H1 (cell line): ENCODE data around the gene UBL5. TPM values are rescaled to one million over a fixed set of nuclear protein-coding genes. Genes with fewer than 3 reads are reported as not detected.

Experiments used
- CTCF ChIA-PET: fragments of 300-600 bp; sonication (Branson Sonifier 250); formaldehyde crosslinking; loops from one replicate; lab custom pipeline; 2021; ENCODE audit not compliant: partially characterized antibody; lab: Charles Lee
- POLR2A ChIA-PET: fragments of 300-600 bp; sonication (Branson Sonifier 250); formaldehyde crosslinking; loops from one replicate; lab custom pipeline; 2021; ENCODE audit warnings: inconsistent platforms; ENCODE audit not compliant: partially characterized antibody; lab: Charles Lee
- DNase-seq, 2 experiments: peaks; one replicate each; pipeline versions ENCODE4 v3.0.0 to v3.0.0-alpha.2; 2010 to 2022; ENCODE audit warnings: low spot score in 2 of 2, low read depth in 1 of 2, mixed read lengths in 1 of 2
- FAIRE-seq: peaks from 2 replicates; lab custom pipeline; 2011; peaks lifted over from hg19 to GRCh38; lab: Jason Lieb, UNC
- H2AFZ ChIP-seq: 2 replicates; pipeline ENCODE4 v1.8.1; 2012; ENCODE audit warnings: low read length, inconsistent platforms
- H2AK5ac ChIP-seq: 2 replicates; pipeline ENCODE4 v1.6.1; 2013; ENCODE audit warnings: low read depth, low read length
- H2BK120ac ChIP-seq: replicated peaks from 2 replicates; pipeline ENCODE3; 2013; ENCODE audit warnings: low read depth, low read length, inconsistent platforms
- H2BK12ac ChIP-seq: 2 replicates; pipeline ENCODE4 v1.6.1; 2013; ENCODE audit warnings: low read depth, low read length
- H2BK15ac ChIP-seq: 2 replicates; pipeline ENCODE4 v1.6.1; 2013; ENCODE audit warnings: low read length
- H2BK20ac ChIP-seq: 2 replicates; pipeline ENCODE4 v1.6.1; 2013; ENCODE audit warnings: low read length
- H2BK5ac ChIP-seq: 2 replicates; pipeline ENCODE4 v1.6.1; 2013; ENCODE audit warnings: low read depth, low read length
- H3K14ac ChIP-seq: 2 replicates; pipeline ENCODE4 v1.6.1; 2013; ENCODE audit warnings: inconsistent platforms; ENCODE audit not compliant: insufficient read length
- H3K18ac ChIP-seq: 2 replicates; pipeline ENCODE4 v1.6.1; 2013; ENCODE audit warnings: low read length; ENCODE audit errors: extremely low read depth
- H3K23ac ChIP-seq: 2 replicates; pipeline ENCODE4 v1.6.1; 2013; ENCODE audit warnings: inconsistent platforms; ENCODE audit not compliant: insufficient read length
- H3K23me2 ChIP-seq: 2 replicates; pipeline ENCODE4 v1.6.1; 2013; ENCODE audit warnings: low read depth, low read length
- H3K27ac ChIP-seq: 2 replicates; pipeline ENCODE4 v1.6.1; 2011; ENCODE audit warnings: low read depth, low read length, inconsistent platforms
- H3K27me3 ChIP-seq, 4 experiments: replicated peaks in 1 of 4; 1 replicate in 1 of 4; 2 replicates in 3 of 4; pipeline versions ENCODE4 v1.6.1 to v1.8.1; 2011 to 2013; ENCODE audit warnings: low read length in 3 of 4, mild to moderate bottlenecking in 3 of 4, inconsistent platforms in 2 of 4, mixed read lengths in 2 of 4, moderate library complexity in 1 of 4; ENCODE audit not compliant: control insufficient read depth in 3 of 4, insufficient read depth in 3 of 4; ENCODE audit errors: extremely low read depth in 1 of 4
- H3K36me3 ChIP-seq, 4 experiments: 2 replicates each; pipeline versions ENCODE4 v1.6.1 to v1.8.1; 2011 to 2013; ENCODE audit warnings: mild to moderate bottlenecking in 4 of 4, low read length in 3 of 4, moderate library complexity in 2 of 4, control low read depth in 1 of 4, inconsistent platforms in 1 of 4; ENCODE audit not compliant: insufficient read depth in 4 of 4, control insufficient read depth in 2 of 4
- H3K4ac ChIP-seq: replicated peaks from 2 replicates; pipeline ENCODE3; 2013; ENCODE audit warnings: low read length, low read depth, mixed read lengths, inconsistent platforms; ENCODE audit not compliant: insufficient read length
- H3K4me1 ChIP-seq, 4 experiments: replicated peaks in 1 of 4; 1 replicate in 1 of 4; 2 replicates in 3 of 4; pipeline versions ENCODE4 v1.6.1 to v1.8.1; 2011 to 2013; ENCODE audit warnings: low read length in 3 of 4, inconsistent platforms in 2 of 4, mixed read lengths in 1 of 4; ENCODE audit not compliant: insufficient read depth in 4 of 4, control insufficient read depth in 3 of 4
- H3K4me2 ChIP-seq, 2 experiments: 2 replicates each; pipeline versions ENCODE4 v1.6.1 to v1.8.1; 2011 to 2013; ENCODE audit warnings: low read depth in 2 of 2, low read length in 2 of 2, control low read depth in 1 of 2, inconsistent platforms in 1 of 2, mild to moderate bottlenecking in 1 of 2; ENCODE audit not compliant: insufficient read depth in 1 of 2
- H3K4me3 ChIP-seq, 4 experiments: fragments of 200-600, 300-600 bp in 1 of 4; sonication (generic), shearing (Covaris generic), sonication (Bioruptor Twin) in 1 of 4; 2 replicates each; pipeline versions ENCODE4 v1.5.1 to v1.8.1; 2011 to 2016; ENCODE audit warnings: low read length in 4 of 4, low read depth in 3 of 4, control low read depth in 2 of 4, inconsistent platforms in 2 of 4, mild to moderate bottlenecking in 2 of 4, mixed read lengths in 1 of 4, moderate library complexity in 1 of 4; ENCODE audit not compliant: insufficient read depth in 2 of 4; ENCODE audit errors: extremely low read depth in 1 of 4
- H3K56ac ChIP-seq: replicated peaks from 2 replicates; pipeline ENCODE3; 2013; ENCODE audit warnings: low read depth, mild to moderate bottlenecking, mixed read lengths, low read length, inconsistent platforms; ENCODE audit not compliant: insufficient read length
- H3K79me1 ChIP-seq: 2 replicates; pipeline ENCODE4 v1.6.1; 2013; ENCODE audit warnings: low read depth, low read length, control low read depth
- H3K79me2 ChIP-seq, 2 experiments: 2 replicates each; pipeline versions ENCODE4 v1.6.1 to v1.8.1; 2012 to 2013; ENCODE audit warnings: low read length in 2 of 2, mild to moderate bottlenecking in 2 of 2, inconsistent platforms in 1 of 2; ENCODE audit not compliant: insufficient read depth in 2 of 2, control insufficient read depth in 1 of 2
- H3K9ac ChIP-seq, 4 experiments: replicated peaks in 1 of 4; 1 replicate in 1 of 4; 2 replicates in 3 of 4; pipeline versions ENCODE4 v1.6.1 to v1.8.1; 2011 to 2013; ENCODE audit warnings: low read depth in 3 of 4, low read length in 3 of 4, control low read depth in 2 of 4, mild to moderate bottlenecking in 2 of 4, moderate library complexity in 2 of 4, inconsistent platforms in 1 of 4; ENCODE audit errors: extremely low read depth in 1 of 4
- H3K9me3 ChIP-seq, 2 experiments: 2 replicates each; pipeline versions ENCODE4 v1.6.1 to v1.8.1; 2012 to 2013; ENCODE audit warnings: mild to moderate bottlenecking in 2 of 2, moderate library complexity in 2 of 2, control low read depth in 1 of 2, inconsistent platforms in 1 of 2, low read depth in 1 of 2, low read length in 1 of 2, mixed read lengths in 1 of 2; ENCODE audit not compliant: insufficient read depth in 2 of 2
- H4K20me1 ChIP-seq, 2 experiments: replicated peaks in 1 of 2; 2 replicates each; pipeline versions ENCODE3 to v1.8.1; 2011 to 2013; ENCODE audit warnings: inconsistent platforms in 2 of 2, low read length in 2 of 2, mild to moderate bottlenecking in 1 of 2; ENCODE audit not compliant: insufficient read depth in 2 of 2, control insufficient read depth in 1 of 2
- H4K5ac ChIP-seq: 2 replicates; pipeline ENCODE4 v1.6.1; 2013; ENCODE audit warnings: low read length, low read depth, mixed read lengths, inconsistent platforms; ENCODE audit not compliant: insufficient read length
- H4K8ac ChIP-seq: 2 replicates; pipeline ENCODE4 v1.8.0; 2013; ENCODE audit warnings: mild to moderate bottlenecking, moderate library complexity, low read length, inconsistent platforms; ENCODE audit not compliant: insufficient read depth; ENCODE audit errors: extremely low read depth
- H4K91ac ChIP-seq: replicated peaks from 2 replicates; pipeline ENCODE3; 2013; ENCODE audit warnings: low read length, mixed read lengths, inconsistent platforms; ENCODE audit not compliant: insufficient read length
- ASH2L ChIP-seq: fragments of 200-600, 300-600 bp; sonication (generic); IDR thresholded peaks from one replicate; pipeline ENCODE4 v1.7.1; 2017; ENCODE audit warnings: low read length
- BCL11A ChIP-seq, 2 experiments: IDR thresholded peaks; one replicate each; pipeline ENCODE4 v1.6.1; 2011; ENCODE audit warnings: low read depth in 2 of 2, low read length in 2 of 2, mild to moderate bottlenecking in 2 of 2
- CREB1 ChIP-seq: IDR thresholded peaks from 2 replicates; pipeline ENCODE4 v1.6.1; 2012; ENCODE audit warnings: inconsistent platforms
- EP300 ChIP-seq, 2 experiments: IDR thresholded peaks; 1 replicate in 1 of 2; 2 replicates in 1 of 2; pipeline ENCODE4 v1.6.1; 2011 to 2012; ENCODE audit warnings: low read depth in 2 of 2, low read length in 2 of 2, mild to moderate bottlenecking in 2 of 2, borderline replicate concordance in 1 of 2, inconsistent platforms in 1 of 2, moderate library complexity in 1 of 2
- GTF2F1 ChIP-seq: IDR thresholded peaks from 2 replicates; pipeline ENCODE4 v1.6.1; 2012; ENCODE audit warnings: low read depth, low read length, improper control_type of control experiment, borderline replicate concordance
- KDM4A ChIP-seq: IDR thresholded peaks from one replicate; pipeline ENCODE4 v1.7.1; 2012; ENCODE audit warnings: low read depth, mild to moderate bottlenecking, moderate library complexity, low read length, inconsistent platforms; ENCODE audit not compliant: severe bottlenecking
- POLR2AphosphoS5 ChIP-seq: IDR thresholded peaks from 2 replicates; pipeline ENCODE4 v1.6.1; 2011; ENCODE audit warnings: low read depth, low read length
- POU5F1 ChIP-seq: IDR thresholded peaks from 2 replicates; pipeline ENCODE4 v1.6.1; 2011; ENCODE audit warnings: low read depth, mild to moderate bottlenecking, low read length, moderate library complexity
- RBBP5 ChIP-seq: IDR thresholded peaks from 2 replicates; pipeline ENCODE4 v1.7.1; 2012; ENCODE audit warnings: low read depth, mild to moderate bottlenecking, inconsistent platforms, low read length, moderate library complexity, borderline replicate concordance
- SIRT6 ChIP-seq: IDR thresholded peaks from one replicate; pipeline ENCODE4 v1.7.1; 2012; ENCODE audit warnings: low read length, inconsistent platforms
- SP4 ChIP-seq: IDR thresholded peaks from 2 replicates; pipeline ENCODE4 v1.6.1; 2012; ENCODE audit warnings: low read length, inconsistent platforms
- SUZ12 ChIP-seq: fragments of 200-600 bp; sonication (generic); IDR thresholded peaks from 2 replicates; pipeline ENCODE4 v1.6.1; 2012; ENCODE audit warnings: mild to moderate bottlenecking, inconsistent platforms, low read length, moderate library complexity, mixed read lengths
- YY1 ChIP-seq: IDR thresholded peaks from 2 replicates; pipeline ENCODE4 v1.6.1; 2011; ENCODE audit warnings: low read depth, mild to moderate bottlenecking, low read length
- WGBS, 2 experiments: shearing (Covaris generic) in 1 of 2; methylation state at CpG; one replicate each; pipeline versions ENCODE4 v1.1.6 to v1.1.7; 2013 to 2015; ENCODE audit warnings: low lambda C conversion rate in 2 of 2, mixed read lengths in 2 of 2, inconsistent platforms in 1 of 2, low coverage in 1 of 2, missing lambda C conversion rate in 1 of 2; ENCODE audit not compliant: insufficient replicate concordance in 2 of 2, insufficient coverage in 1 of 2, insufficient read length in 1 of 2; ENCODE audit errors: extremely low coverage in 1 of 2, missing lambda C conversion rate in 1 of 2; 5-methylcytosine and 5-hydroxymethylcytosine counted together
- polyA plus RNA-seq, 7 experiments: library from polyadenylated mRNA; depleted of rRNA in 3 of 7; stranded (reverse) in 5 of 7; unstranded in 2 of 7; fragments of >200 nt in 5 of 7; fragments of 200-250 nt in 2 of 7; gene quantifications; 1 replicate in 5 of 7; 2 replicates in 1 of 7; 4 replicates in 1 of 7; pipeline versions ENCODE4 v1.2.1 to v1.2.3, GENCODE V29; 2011 to 2013; ENCODE audit warnings: missing spikeins in 2 of 7, mixed read lengths in 2 of 7
- total RNA-seq: library from RNA; stranded (reverse); fragmentation: NEBNext Ultra II Directional; extraction: Animal tissue kit (Norgen Biotek cat#: 25700); gene quantifications from 2 replicates; pipeline ENCODE4 v1.2.1, GENCODE V29; 2021
- TF ChIP-seq, protein P1 (sequence below): IDR thresholded peaks from 2 replicates; pipeline ENCODE4 v1.6.1; 2012; ENCODE audit warnings: inconsistent platforms

Gene UBL5
- total and polyA plus RNA-seq, 2 of the 8 experiments (the other 6 are each of a cell fraction or from before 2014, with no cell fraction given) = 416 to 1,209 TPM

- Histone ChIP-seq H2BK5ac (no peak overlapping the region), H3K14ac (no peak overlapping the region), H3K56ac (no peak overlapping the region), H3K18ac (no peak overlapping the region), H3K23ac (no peak overlapping the region), H2BK20ac (no peak overlapping the region), H3K27me3 (no peaks in the 10 kb centered on the region), H3K79me1 (no peaks in the 10 kb centered on the region; the same call in 1 of the 2 replicates), H4K8ac (no peak overlapping the region), H2AFZ (no peak overlapping the region), H3K9ac (no peak overlapping the region), H2AK5ac (no peak overlapping the region), H2BK12ac (no peak overlapping the region), H2BK120ac (no peak overlapping the region), H3K9me3 (no peaks in the 10 kb centered on the region), H3K27ac (no peak overlapping the region), H3K79me2 (no peaks in the 10 kb centered on the region), H3K4ac (no peak overlapping the region), H4K20me1 (peaks cover 0 to 3% of the 10 kb centered on the region in 2 experiments), H3K4me3 (no peak overlapping the region), H3K36me3 (no peaks in the 10 kb centered on the region), H2BK15ac (no peak overlapping the region), H3K23me2 (peaks cover 2% of the 10 kb centered on the region; the same call in 1 of the 2 replicates), H3K4me1 (no peaks in the 10 kb centered on the region; a peak in 1 of 7 replicates), H4K5ac (no peak overlapping the region), H3K4me2 (no peak overlapping the region), H4K91ac (no peak overlapping the region)
- DNase-seq (no peak), FAIRE-seq (no peak)
- CTCF ChIA-PET = interaction anchor here (0.5 to 2.4 kb wide), 9 partner anchors 11 to 788 kb away, joined by 3 to 9 read pairs (median 3); no protein-coding TSS in a partner anchor
- WGBS, 2 experiments = 85% methylated on average over 13 of the region's 13 CpGs; no CpG with 5 or more reads in 1 of the 2 experiments
- POLR2A ChIA-PET = interaction anchor here (0.8 to 2.4 kb wide), 5 partner anchors 8 to 40 kb away, joined by 3 to 12 read pairs (median 4); partner anchors contain the start of gene PIN1
- TF ChIP-seq POLR2AphosphoS5 (no peak), KDM4A (no peak), YY1 (no peak), SUZ12 (no peak), CREB1 (no peak), ASH2L (no peak), RBBP5 (no peak), POU5F1 (no peak), BCL11A (IDR thresholded peaks at IDR 0.05; ENCODE audit: low read depth in 2 of 2, low read length in 2 of 2) (no peak), SP4 (no peak), SIRT6 (no peak), GTF2F1 (no peak), EP300 (IDR thresholded peaks at IDR 0.05; ENCODE audit: borderline replicate concordance in 1 of 2, low read depth in 2 of 2, low read length in 2 of 2) (no peak)
- TF ChIP-seq, protein P1, sequence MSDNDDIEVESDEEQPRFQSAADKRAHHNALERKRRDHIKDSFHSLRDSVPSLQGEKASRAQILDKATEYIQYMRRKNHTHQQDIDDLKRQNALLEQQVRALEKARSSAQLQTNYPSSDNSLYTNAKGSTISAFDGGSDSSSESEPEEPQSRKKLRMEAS = no peak
These were observed 47.4 kb downstream of the UBL5 start for GRCh38 chr19:9875031-9875627.
